ENCODE measurements around the gene TNPO1.
"Not testable (repeated sequence)": the region's sequence is repeated elsewhere in the genome, so short reads cannot be mapped to it uniquely, and the experiment has no call there.

The TNPO1 gene

GRCh38 chr5:72816284-72817075 lies at the start of gene TNPO1:
Gene TNPO1 (plus strand): TSS chr5:72816661. CDS start chr5:72816738, 77 bp downstream.
- peak; percentile 85 for DNase-seq (ENCODE audit: low read depth)

- DNase-seq (ENCODE audit: low read depth): no peak
Observed at GRCh38 chr5:72767289-72768010, 49.0 kb upstream of the TNPO1 start.

DNA sequence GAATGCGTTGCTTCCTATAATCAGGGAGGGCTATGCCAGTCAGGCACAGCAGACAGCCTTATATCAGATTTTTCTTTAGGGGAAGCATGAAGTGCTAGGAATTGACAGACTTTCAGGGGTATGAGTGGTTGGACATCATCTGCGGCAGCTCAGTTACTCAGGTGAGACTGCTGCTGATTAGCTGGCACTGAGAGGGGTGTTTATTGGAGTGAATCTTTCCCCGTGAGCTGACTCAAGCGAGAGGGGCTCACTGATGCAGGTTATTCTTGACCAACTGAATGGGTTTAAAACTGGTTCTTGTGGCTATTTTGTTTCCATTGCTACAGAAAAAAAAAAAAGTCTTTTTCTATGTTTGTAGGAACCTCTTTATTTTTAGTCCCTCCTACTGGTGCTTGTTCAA lies 46.2 kb upstream of the TNPO1 start:
- no peak for DNase-seq (ENCODE audit: low read depth)

- no peak for DNase-seq (ENCODE audit: low read depth)
Observed at GRCh38 chr5:72776684-72777083, 39.8 kb upstream of the TNPO1 start.

DNA sequence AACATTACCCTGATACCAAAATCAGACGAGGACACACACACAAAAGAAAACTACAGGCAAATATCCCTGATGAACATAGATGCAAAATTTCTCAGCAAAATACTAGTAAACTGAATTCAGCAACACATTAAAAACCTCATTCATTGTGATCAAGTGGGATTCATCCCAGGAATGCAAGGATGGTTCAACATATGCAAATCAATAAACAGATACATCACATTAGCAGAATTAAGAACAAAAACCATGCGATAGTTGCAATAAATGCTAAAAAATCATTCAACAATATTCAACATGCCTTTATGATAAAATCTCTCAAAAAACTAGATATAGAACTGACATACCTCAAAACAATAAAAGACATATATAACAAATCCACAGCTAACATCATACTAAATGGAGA lies 36.9 kb upstream of the TNPO1 start:
- no peak for DNase-seq (ENCODE audit: low read depth)

DNA sequence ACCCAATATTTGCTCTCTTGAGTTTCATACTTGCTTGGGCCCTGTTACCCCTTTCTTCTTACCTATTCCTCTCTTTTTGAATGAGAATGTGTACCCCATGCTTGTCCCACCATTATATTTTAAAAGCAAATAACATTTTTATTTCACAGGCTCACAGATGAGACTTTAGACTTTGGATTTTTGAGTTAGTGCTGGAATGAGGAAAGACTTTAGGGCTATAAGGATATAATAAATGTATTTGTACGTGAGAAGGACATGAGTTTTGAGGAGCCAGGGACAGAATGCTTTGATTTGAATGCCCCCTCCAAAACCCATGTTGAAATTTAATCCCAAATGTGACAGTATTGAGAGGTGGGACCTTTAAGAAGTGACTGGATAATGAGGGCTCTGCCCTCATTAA lies 33.1 kb upstream of the TNPO1 start:
- no peak for DNase-seq (ENCODE audit: low read depth)

DNA sequence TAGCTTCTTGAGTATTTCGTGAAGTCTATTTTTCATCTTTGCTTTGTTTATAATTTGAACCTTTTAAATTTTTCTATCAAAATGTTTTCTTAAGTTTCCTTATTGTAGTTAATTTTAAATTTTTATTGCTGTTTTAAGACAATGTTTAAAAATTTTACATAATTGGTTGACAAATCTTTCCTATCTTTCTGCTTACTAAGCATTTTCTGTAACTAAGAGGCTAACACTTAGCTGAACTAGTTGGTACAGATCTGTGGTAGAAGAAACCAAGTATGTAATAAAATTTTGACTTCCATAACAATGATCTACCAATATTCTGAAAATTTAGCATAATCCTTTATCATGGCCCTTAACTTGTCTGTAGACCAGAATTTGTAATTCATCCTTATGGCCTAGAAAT lies 32.3 kb upstream of the TNPO1 start:
- DNase-seq (ENCODE audit: low read depth): no peak

- no peak for DNase-seq (ENCODE audit: low read depth)
Observed at GRCh38 chr5:72785801-72786200, 30.7 kb upstream of the TNPO1 start.

DNA sequence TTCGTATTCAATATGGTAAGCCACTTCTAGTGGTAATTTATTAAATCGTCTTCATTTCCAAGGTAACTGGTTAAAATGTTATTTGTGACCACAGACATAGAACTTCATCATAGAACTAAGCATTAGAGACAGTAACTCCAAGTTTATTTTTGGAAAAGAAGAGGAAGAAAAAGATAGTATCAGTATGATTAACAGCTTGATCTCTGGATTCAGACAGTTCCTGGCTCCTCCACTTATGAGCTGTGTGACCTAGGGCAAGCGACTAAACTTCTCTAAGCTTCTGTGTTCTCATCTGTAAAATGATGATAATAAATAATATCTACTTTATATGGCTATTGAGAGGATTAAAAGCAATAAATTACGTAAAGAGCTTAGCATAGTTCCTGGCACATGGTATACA lies 29.8 kb upstream of the TNPO1 start:
- no peak for DNase-seq (ENCODE audit: low read depth)

DNA sequence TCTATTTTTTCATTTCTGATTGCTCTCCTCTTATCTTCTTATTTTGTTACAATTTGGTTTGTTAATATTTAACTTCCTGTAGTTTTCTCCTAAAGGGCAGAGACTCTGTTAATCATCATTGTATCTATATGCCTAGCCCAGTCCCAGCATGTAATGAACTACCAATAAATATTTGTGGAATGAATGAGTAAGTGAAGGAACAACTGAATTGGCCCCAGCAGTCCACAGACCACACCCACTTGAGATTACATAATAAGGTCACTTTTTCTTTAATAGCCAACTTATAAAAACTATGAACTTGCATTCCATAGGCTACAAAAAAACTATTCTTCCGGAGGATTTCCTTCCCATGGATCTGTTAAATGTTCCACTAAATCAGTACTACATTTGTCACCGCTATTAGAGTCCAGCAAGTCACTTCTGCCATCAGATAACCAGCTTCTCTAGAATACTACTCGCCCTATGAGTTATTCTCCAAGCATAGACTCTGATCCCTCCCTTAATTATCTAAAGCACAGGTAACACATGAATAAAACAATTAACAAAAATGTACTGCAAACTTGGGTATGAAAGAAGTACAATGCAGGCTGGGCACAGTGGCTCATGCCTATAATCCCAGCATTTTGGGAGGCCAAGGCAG lies 27.5 kb upstream of the TNPO1 start:
- DNase-seq (ENCODE audit: low read depth): peak; percentile 10

DNA sequence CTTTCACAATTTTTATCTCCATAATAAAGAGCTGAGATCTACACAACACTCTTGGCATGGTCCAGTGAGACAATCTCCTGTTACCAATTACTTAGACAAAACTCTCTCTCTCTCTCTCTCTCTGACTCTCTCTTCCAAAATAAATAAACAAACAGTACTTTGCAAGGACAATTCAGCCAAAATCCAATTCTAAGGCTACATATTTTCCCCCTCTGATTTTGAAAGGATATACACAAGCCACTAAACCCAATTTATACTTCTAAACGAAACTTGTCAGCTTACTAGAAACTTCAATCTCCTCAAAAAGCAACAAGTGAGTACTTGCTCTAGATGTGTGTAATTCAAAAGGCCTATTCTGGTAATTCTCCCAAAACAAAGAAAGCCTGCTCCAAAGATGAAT lies 26.3 kb upstream of the TNPO1 start:
- DNase-seq (ENCODE audit: low read depth): peak; percentile 3

- not testable (repeated sequence) for DNase-seq (ENCODE audit: low read depth)
Observed at GRCh38 chr5:72792662-72793061, 23.8 kb upstream of the TNPO1 start.

GRCh38 chr5:72796001-72796400 lies 20.5 kb upstream of the TNPO1 start:
- DNase-seq (ENCODE audit: low read depth): no peak

- DNase-seq (ENCODE audit: low read depth): no peak
Observed at GRCh38 chr5:72799721-72800120, 16.7 kb upstream of the TNPO1 start.

DNA sequence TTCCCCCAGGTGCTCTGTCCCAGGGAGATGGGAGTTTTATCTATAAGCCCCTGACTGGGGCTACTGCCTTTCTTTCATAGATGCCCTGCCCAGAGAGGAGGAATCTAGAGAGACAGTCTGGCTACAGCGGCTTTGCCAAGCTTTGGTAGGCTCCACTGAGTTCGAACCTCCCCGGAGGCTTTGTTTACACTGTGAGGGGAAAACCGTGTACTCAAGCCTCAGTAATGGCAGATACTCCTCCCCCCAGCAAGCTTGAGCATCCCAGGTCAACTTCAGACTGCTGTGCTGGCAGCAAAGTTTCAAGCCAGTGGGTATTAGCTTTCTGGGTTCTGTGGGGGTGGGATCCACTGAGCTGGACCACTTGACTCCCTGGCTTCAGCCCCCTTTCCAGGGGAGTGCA lies 7.8 kb upstream of the TNPO1 start:
- not testable (repeated sequence) for DNase-seq (ENCODE audit: low read depth)

GRCh38 chr5:72811849-72812248 lies 4.6 kb upstream of the TNPO1 start:
- DNase-seq (ENCODE audit: low read depth): no peak

- DNase-seq (ENCODE audit: low read depth): no peak
Observed at GRCh38 chr5:72812488-72812887, 4.0 kb upstream of the TNPO1 start.

GRCh38 chr5:72814104-72814503 lies 2.4 kb upstream of the TNPO1 start:
- DNase-seq (ENCODE audit: low read depth): no peak

- no peak for DNase-seq (ENCODE audit: low read depth)
Observed at GRCh38 chr5:72814864-72815263, 1.6 kb upstream of the TNPO1 start.

- no peak for DNase-seq (ENCODE audit: low read depth)
Observed at GRCh38 chr5:72815580-72816283, 729 bp upstream of the TNPO1 start.

GRCh38 chr5:72817076-72817481 lies 618 bp downstream of the TNPO1 start:
- DNase-seq (ENCODE audit: low read depth): no peak

DNA sequence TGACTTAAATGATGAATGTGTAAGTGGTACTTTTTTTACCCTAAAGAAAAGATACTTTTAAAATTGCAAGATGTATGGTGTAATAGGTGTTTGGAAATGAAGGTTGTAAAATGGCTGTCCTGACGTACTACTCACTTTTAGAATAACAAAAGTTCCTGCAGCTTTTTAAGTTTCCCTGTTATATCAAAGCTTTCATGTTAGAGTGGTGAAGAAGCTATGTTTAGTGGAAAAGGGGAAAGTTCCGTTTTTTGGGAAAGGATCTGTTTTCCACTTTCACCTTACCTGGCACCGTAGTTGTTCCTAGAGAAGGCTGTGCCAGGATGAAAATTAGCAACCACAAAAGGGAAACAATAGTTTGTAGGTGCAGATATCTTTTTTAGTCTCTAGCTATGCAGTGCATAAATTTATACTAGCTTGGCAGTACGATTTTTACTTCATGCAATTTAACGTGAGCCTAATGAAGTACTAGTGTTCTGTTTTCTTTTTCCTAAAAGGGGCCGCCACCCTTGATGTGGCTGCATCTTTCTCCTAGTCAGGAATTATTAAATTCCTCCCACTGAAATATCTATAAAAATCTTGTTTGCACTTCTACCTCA lies 1.3 kb downstream of the TNPO1 start:
- no peak for DNase-seq (ENCODE audit: low read depth)
